Peyer's patch (tissue), 4 donors: ENCODE data around the gene EFL1. TPM values are rescaled to one million over a fixed set of nuclear protein-coding genes. Genes with fewer than 3 reads are reported as not detected.
A peak's percentile ranks its signal among the peaks of the same experiment; 100 is the strongest.
"Not testable (repeated sequence)": the region's sequence is repeated elsewhere in the genome, so short reads cannot be mapped to it uniquely, and the experiment has no call there.

Experiments used
- DNase-seq, 3 donors: peaks; one replicate each; pipeline ENCODE4 v3.0.0-alpha.2; 2017 to 2019
- H3K27ac ChIP-seq, 4 donors: fragments of 200-600 bp; sonication (generic); one replicate each; pipeline ENCODE4 v1.5.1; 2016 to 2019
- H3K27me3 ChIP-seq, 2 donors: fragments of 200-600 bp; sonication (generic); one replicate each; pipeline ENCODE4 v1.5.1; 2019
- H3K36me3 ChIP-seq, 3 donors: fragments of 200-600 bp; sonication (generic); one replicate each; pipeline ENCODE4 v1.5.1; 2016 to 2019
- H3K4me1 ChIP-seq, 4 donors: fragments of 200-600 bp; sonication (generic); one replicate each; pipeline ENCODE4 v1.5.1; 2016 to 2019
- H3K4me3 ChIP-seq, 4 donors: fragments of 200-600 bp; sonication (generic); 1 replicate in 3 of 4; 2 replicates in 1 of 4; pipeline ENCODE4 v1.5.1; 2016 to 2019; ENCODE audit warnings: mild to moderate bottlenecking in 1 of 4
- H3K9me3 ChIP-seq, 4 donors: fragments of 200-600 bp; sonication (generic); one replicate each; pipeline ENCODE4 v1.5.1; 2016 to 2019; ENCODE audit warnings: mild to moderate bottlenecking in 1 of 4
- POLR2A ChIP-seq, 2 donors: fragments of 450-650 bp; IDR thresholded peaks; one replicate each; pipeline ENCODE4 v1.5.1; 2017; ENCODE audit warnings: antibody characterized with exemption in 2 of 2, mild to moderate bottlenecking in 2 of 2, moderate library complexity in 2 of 2
- total RNA-seq, 4 donors: library from RNA; depleted of rRNA; stranded (reverse); fragments of >200 nt; gene quantifications; one replicate each; pipeline ENCODE4 v1.1.0, GENCODE V29; 2016
- TF ChIP-seq, protein P1 (sequence below), 6 experiments: fragments of 450-650 bp in 4 of 6; fragments of 200-600 bp in 2 of 6; sonication (generic) in 1 of 6; IDR thresholded peaks; one replicate each; pipeline ENCODE4 v1.5.1; 2017 to 2019; ENCODE audit warnings: antibody characterized with exemption in 6 of 6, mild to moderate bottlenecking in 3 of 6, moderate library complexity in 1 of 6

Gene EFL1
- total RNA-seq, result 10 to 100 TPM; 32.2 to 43.9 (median 40.0) TPM

DNA sequence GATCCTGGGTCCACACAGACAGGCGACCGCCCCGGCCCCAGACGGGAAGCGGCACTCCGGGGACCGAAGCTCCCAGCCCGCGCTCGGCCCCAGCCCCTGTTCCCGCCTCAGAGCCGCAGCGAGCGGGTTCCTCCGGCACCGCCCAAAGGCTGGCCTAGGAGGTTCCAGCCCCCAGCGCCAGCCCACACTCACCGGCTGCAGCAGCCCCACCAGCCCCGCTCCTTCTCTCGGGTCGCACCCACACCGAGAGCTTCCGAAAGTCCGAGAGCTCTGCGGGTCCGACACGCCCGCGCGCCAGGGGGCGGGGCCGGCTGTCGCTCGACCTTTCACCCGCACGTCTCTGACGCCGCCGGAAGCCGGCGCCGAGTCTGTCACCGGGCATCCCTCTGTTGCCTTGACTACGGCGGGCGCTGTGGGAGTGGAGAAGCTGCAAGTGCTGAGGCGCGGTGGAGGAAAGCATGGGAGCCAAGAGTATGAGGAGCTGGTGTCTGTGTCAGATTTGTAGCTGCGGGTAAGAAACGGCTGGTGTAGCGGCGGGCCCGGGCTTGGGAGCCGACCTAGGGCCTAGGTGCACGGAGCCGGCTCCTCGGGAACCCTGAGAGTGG lies at the start of gene EFL1, which contains the start of gene SAXO2:
Gene EFL1, minus strand, starts transcription at position 313 of the 605 bp plus-strand sequence. CDS start 956 bp downstream, outside the sequence.
Gene SAXO2, plus strand, starts transcription at position 397 of the 605 bp plus-strand sequence. Its CDS starts 62 bp downstream, at position 459.
- peak within 1 kb of the TSS; percentile 77 to 92 (median 84) for H3K27ac ChIP-seq
- peaks cover 0 to 12% (median 0%) of the 10 kb centered on the region in 3 donors for H3K36me3 ChIP-seq
- H3K9me3 ChIP-seq, result no peaks in the 10 kb centered on the region
- TF ChIP-seq, protein P1, sequence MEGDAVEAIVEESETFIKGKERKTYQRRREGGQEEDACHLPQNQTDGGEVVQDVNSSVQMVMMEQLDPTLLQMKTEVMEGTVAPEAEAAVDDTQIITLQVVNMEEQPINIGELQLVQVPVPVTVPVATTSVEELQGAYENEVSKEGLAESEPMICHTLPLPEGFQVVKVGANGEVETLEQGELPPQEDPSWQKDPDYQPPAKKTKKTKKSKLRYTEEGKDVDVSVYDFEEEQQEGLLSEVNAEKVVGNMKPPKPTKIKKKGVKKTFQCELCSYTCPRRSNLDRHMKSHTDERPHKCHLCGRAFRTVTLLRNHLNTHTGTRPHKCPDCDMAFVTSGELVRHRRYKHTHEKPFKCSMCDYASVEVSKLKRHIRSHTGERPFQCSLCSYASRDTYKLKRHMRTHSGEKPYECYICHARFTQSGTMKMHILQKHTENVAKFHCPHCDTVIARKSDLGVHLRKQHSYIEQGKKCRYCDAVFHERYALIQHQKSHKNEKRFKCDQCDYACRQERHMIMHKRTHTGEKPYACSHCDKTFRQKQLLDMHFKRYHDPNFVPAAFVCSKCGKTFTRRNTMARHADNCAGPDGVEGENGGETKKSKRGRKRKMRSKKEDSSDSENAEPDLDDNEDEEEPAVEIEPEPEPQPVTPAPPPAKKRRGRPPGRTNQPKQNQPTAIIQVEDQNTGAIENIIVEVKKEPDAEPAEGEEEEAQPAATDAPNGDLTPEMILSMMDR (IDR thresholded peaks at IDR 0.05), result no peak
- peak; percentile 41 to 61 for TF ChIP-seq POLR2A (IDR thresholded peaks at IDR 0.05)
- peak; percentile 95 to 97 (median 97) for DNase-seq
- peak within 1 kb of the TSS; percentile 76 to 94 (median 89) for H3K4me3 ChIP-seq
- H3K4me1 ChIP-seq, result peaks cover 0 to 25% (median 0%) of the 10 kb centered on the region in 4 donors
- H3K27me3 ChIP-seq, result no peaks in the 10 kb centered on the region

- H3K27me3 ChIP-seq, H3K4me3 ChIP-seq, H3K36me3 ChIP-seq, H3K4me1 ChIP-seq, H3K27ac ChIP-seq, H3K9me3 ChIP-seq: not testable (repeated sequence)
- DNase-seq, result peak in 1 of 3 donors; percentile 5
These were observed 48.8 kb upstream of the EFL1 start for GRCh38 chr15:82311321-82311720.

GRCh38 chr15:82309802-82310201 lies 47.3 kb upstream of the EFL1 start:
- H3K9me3 ChIP-seq, result no peaks in the 10 kb centered on the region
- no peak for DNase-seq
- no peaks in the 10 kb centered on the region for H3K4me1 ChIP-seq
- no peak overlapping the region for H3K27ac ChIP-seq
- H3K4me3 ChIP-seq, result no peak overlapping the region
- no peaks in the 10 kb centered on the region for H3K27me3 ChIP-seq
- TF ChIP-seq POLR2A (IDR thresholded peaks at IDR 0.05), result no peak
- TF ChIP-seq, protein P1 (IDR thresholded peaks at IDR 0.05), result no peak
- H3K36me3 ChIP-seq, result no peaks in the 10 kb centered on the region

- H3K4me1 ChIP-seq, result no peaks in the 10 kb centered on the region
- no peaks in the 10 kb centered on the region for H3K36me3 ChIP-seq
- no peak overlapping the region for H3K27ac ChIP-seq
- peak in 1 of 3 donors; percentile 8 for DNase-seq
- TF ChIP-seq POLR2A (IDR thresholded peaks at IDR 0.05), result no peak
- TF ChIP-seq, protein P1 (IDR thresholded peaks at IDR 0.05), result no peak
- no peak overlapping the region for H3K4me3 ChIP-seq
- H3K9me3 ChIP-seq, result no peaks in the 10 kb centered on the region
- H3K27me3 ChIP-seq, result no peaks in the 10 kb centered on the region
These were observed 45.2 kb upstream of the EFL1 start for GRCh38 chr15:82307714-82308081.

DNA sequence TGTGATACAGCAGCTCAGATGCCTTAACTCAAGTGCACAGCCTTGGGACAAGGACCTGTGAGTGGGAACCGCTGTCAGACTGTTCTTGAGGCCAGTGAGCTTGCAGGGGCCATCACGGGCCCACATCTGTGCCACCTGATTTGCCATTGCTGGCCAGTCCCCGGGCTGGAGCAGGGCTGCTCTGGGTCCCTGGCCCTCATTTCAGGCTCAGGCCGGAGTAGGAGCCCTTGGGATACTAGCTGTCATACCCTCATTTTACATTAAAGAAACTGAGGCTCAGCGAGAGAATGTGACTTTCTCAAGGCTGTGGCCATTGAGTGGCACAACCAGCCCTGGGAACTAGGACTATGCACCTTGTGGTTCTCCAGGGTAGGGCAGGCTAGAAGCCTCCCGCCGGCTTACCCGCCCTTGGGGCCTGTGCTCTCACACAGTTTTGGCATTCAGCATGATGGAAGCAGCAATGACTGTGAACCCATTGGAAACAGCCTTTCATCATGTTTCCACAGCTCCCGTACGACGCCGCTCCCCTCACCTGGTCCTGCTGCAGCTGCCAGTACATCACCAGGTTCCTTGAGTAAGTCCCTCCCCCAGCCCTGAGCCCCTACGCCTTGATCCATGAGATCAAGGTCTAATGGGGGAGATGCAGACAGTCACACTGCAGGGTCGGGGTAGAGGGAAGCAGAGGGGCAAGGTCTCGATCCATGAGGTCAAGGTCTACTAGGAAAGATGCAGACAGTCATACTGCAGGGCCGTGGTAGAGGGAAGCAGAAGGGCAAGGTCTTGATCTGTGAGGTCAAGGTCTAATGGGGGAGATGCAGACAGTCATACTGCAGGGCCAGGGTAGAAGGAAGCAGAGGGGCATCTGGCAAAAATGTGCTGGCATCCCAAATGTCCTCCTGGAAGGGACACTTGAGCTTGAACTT lies 44.5 kb upstream of the EFL1 start:
- no peaks in the 10 kb centered on the region for H3K9me3 ChIP-seq
- no peak overlapping the region for H3K4me3 ChIP-seq
- no peaks in the 10 kb centered on the region for H3K36me3 ChIP-seq
- H3K4me1 ChIP-seq, result no peaks in the 10 kb centered on the region
- no peak overlapping the region for H3K27ac ChIP-seq
- no peaks in the 10 kb centered on the region for H3K27me3 ChIP-seq
- TF ChIP-seq, protein P1 (IDR thresholded peaks at IDR 0.05), result no peak
- no peak for TF ChIP-seq POLR2A (IDR thresholded peaks at IDR 0.05)
- peak in 1 of 3 donors; percentile 35 for DNase-seq

DNA sequence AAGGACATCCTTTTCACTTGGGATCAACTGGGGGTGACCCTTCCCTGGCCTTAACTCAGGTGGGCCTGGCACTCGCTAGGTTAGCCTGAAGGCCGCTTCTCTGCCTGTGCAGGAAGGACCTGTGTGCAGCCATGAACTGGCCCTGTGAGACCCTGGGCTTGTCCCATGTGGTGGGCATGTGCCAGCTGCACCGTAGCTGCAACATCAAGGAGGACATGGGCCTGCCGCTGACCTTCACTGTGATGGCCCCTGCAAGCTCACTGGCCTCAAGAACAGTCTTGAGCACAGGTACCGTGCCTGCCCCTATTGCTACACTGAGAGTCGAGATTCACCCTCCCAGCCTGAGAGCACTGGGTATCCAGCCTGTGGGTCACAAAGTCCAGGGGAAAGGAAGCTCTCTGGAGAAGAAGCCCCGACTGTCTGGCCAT lies 43.1 kb upstream of the EFL1 start:
- no peak overlapping the region for H3K4me3 ChIP-seq
- no peaks in the 10 kb centered on the region for H3K36me3 ChIP-seq
- H3K27ac ChIP-seq, result no peak overlapping the region
- no peak for TF ChIP-seq POLR2A (IDR thresholded peaks at IDR 0.05)
- TF ChIP-seq, protein P1 (IDR thresholded peaks at IDR 0.05), result no peak
- H3K4me1 ChIP-seq, result no peaks in the 10 kb centered on the region
- no peaks in the 10 kb centered on the region for H3K27me3 ChIP-seq
- no peaks in the 10 kb centered on the region for H3K9me3 ChIP-seq
- DNase-seq, result no peak
